Dendritic cell treated with granulocyte-macrophage colony-stimulating factor and Interleukin-4, amounts not matched to agents 40 ng/mL and 50 ng/mL, for 4 days (primary cell): Measurements from ENCODE around the gene SLC7A5.
"Not testable (repeated sequence)": the region's sequence is repeated elsewhere in the genome, so short reads cannot be mapped to it uniquely, and the experiment has no call there.

Experiments
- H3K27ac Mint-ChIP-seq: one replicate; pipeline ENCODE4 v1.8.0; 2022; ENCODE audit warnings: mild to moderate bottlenecking, mixed read lengths
- H3K27me3 Mint-ChIP-seq: one replicate; pipeline ENCODE4 v1.8.0; 2022; ENCODE audit warnings: mild to moderate bottlenecking, mixed read lengths
- H3K36me3 Mint-ChIP-seq: one replicate; pipeline ENCODE4 v1.8.0; 2022; ENCODE audit warnings: low read depth, mixed read lengths
- H3K4me1 Mint-ChIP-seq: one replicate; pipeline ENCODE4 v1.8.0; 2022; ENCODE audit warnings: low read depth, mixed read lengths
- H3K4me3 Mint-ChIP-seq: one replicate; pipeline ENCODE4 v1.8.0; 2022; ENCODE audit warnings: mild to moderate bottlenecking, moderate library complexity, mixed read lengths
- H3K9me3 Mint-ChIP-seq: one replicate; pipeline ENCODE4 v1.8.0; 2022; ENCODE audit warnings: mixed read lengths
- intact Hi-C: fragments of 100-400 bp; cut with micrococcal nuclease; formaldehyde crosslinking; loops from one replicate; pipeline ENCODE4 v1.15.0; 2022

Gene SLC7A5

DNA sequence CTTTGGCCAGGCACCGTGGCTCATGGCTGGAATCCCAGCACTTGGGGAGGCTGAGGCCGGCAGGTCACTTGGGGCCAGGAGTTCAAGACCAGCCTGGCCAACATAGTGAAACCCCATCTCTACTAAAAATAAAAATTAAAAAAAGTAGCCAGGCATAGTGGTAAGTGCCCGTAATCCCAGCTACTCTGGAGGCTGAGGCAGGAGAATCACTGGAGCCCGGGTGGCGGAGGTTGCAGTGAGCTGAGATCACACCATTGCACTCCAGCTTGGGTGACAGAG lies 43.5 kb downstream of the SLC7A5 start:
- Mint-ChIP-seq H3K36me3 (peaks cover 15% of the 10 kb centered on the region), H3K27me3 (peaks cover 23% of the 10 kb centered on the region)
- H3K9me3 Mint-ChIP-seq, H3K4me1 Mint-ChIP-seq, intact Hi-C loops, H3K27ac Mint-ChIP-seq, H3K4me3 Mint-ChIP-seq: not testable (repeated sequence)

DNA sequence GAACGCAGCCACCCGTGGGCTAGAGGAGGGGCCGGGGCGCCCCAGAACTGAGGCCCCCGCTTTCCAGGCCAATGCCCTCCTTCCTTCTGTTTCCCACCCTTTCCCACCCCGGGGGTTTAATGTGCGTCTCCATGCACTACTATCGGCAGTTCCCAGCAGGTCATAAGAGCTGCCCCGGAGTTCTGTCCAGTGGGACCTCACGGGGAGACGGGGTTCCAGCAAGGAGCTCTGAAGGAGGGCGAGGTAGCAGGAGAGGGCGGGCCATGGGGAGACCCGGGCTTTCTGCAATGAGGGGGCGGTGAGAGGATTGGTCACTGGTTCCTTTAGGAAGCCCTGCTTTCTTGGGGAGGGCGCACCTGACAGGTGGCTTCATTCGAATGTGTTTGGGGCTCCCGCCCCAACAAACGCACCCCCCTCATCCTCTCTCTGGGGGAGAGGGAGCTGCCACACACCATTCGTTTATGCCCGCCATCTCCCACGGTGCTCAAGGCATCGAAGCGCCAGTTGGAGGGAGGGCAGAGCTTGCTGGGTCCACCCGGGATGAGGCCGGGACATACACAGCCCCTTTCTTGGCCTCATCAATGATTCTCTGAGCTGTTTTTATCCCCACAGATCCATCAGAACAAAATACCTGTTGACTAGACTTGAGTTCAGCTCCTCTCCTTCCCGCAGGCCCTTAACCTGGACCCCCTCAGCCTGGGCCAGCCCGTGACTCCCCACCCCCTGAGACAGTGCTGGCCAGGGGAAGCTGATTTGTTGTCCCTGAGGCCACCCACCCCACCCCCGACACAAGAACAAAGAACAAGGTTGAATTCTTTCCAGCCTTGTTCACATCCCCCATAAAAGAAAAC lies 44.1 kb downstream of the SLC7A5 start:
- no peak overlapping the region for H3K4me3 Mint-ChIP-seq
- H3K27me3 Mint-ChIP-seq = peaks cover 23% of the 10 kb centered on the region
- H3K4me1 Mint-ChIP-seq = peaks cover 5% of the 10 kb centered on the region
- H3K36me3 Mint-ChIP-seq = peaks cover 9% of the 10 kb centered on the region
- intact Hi-C loops = no loop called here
- no peaks in the 10 kb centered on the region for H3K9me3 Mint-ChIP-seq
- no peak overlapping the region for H3K27ac Mint-ChIP-seq

DNA sequence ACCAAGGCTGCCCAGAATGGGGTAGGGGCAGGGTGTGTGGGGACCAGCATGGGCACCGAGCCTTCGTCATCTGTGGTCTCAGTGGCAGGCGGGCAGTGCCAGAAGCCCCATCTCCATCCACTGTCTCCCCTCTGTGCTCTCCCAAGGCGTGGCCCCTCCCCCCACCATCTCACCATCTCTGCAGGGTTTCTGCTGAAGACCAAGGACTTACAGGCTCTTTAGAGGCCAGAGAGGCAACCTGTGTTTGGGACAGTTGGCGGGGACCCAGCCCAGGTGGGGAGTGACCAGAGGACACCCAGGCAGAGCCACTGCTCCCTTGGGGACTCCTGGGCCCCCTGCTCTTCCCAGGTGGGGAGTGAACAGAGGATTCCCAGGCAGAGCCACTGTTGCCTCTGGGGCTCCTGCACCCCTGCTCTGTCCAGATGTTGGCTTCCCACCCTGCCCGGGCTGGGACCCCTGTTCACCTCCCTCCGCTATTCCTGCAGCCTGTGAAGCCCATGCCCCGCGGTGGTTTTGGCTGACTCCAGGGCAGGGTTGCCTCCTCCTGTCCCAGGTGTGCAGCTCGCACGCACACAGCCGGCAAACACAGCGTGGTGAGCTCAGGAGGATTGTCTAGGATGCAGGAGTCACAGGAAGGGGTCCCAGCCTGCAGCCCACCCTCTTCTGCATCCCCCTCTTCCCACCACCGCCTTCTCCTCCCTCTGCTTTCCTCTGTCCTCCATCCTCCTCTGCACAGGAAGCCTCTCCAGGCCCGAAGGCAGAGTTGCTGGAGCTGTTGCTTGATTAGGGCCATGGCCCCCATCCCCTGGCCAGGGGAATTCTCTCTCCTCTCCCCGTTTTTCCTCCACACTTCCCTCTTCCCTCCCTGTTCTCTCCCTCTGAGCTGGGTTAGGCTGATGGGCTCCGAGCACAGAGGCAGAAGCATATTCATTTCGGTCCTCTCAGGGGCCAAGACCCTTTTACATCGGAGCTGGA lies 45.0 kb downstream of the SLC7A5 start:
- peaks cover 5% of the 10 kb centered on the region for H3K4me1 Mint-ChIP-seq
- H3K9me3 Mint-ChIP-seq = no peaks in the 10 kb centered on the region
- H3K36me3 Mint-ChIP-seq = peaks cover under 1% of the 10 kb centered on the region
- peaks cover 23% of the 10 kb centered on the region for H3K27me3 Mint-ChIP-seq
- intact Hi-C loops = no loop called here
- H3K4me3 Mint-ChIP-seq = no peak overlapping the region
- H3K27ac Mint-ChIP-seq = no peak overlapping the region

DNA sequence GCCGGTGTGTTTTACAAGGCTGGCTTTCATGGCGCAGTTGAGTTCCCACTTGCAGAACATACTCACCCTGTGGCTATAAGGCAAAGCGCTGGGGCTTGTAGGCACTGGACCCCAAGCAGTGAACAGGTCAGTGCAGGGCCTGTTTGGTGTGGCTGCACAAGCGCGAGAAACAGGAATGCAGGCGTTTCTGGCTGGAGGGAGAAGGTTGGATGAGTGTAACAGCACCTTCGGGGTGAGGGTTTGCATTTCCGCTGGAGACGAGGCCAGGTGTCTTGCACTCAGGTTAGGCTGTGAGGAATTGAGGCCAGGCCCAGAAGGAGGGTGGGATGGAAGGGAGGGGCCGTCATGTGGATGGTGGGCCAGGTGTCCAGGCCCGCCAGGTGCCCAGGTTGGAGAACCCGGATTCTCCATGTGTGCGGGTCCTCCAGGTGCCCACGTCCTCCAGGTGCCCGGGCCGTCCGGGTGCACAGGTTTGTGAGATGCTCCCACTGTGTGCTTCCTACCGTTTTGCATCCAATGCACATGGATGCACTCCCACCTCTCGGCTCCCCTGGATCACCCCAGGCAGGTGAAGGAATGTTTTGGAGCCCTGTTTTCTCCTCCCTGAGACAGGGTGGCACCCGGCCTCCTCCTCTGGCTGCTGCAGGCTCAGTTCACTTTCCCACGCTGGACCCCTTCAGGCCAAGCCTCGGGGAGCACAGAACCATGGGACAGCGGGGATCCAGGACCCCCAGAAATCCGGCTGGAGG lies 46.0 kb downstream of the SLC7A5 start:
- Mint-ChIP-seq H3K4me1 (peaks cover 5% of the 10 kb centered on the region), H3K36me3 (no peaks in the 10 kb centered on the region), H3K27ac (no peak overlapping the region), H3K9me3 (peaks cover 8% of the 10 kb centered on the region), H3K4me3 (no peak overlapping the region), H3K27me3 (peaks cover 24% of the 10 kb centered on the region)
- intact Hi-C loops = no loop called here

DNA sequence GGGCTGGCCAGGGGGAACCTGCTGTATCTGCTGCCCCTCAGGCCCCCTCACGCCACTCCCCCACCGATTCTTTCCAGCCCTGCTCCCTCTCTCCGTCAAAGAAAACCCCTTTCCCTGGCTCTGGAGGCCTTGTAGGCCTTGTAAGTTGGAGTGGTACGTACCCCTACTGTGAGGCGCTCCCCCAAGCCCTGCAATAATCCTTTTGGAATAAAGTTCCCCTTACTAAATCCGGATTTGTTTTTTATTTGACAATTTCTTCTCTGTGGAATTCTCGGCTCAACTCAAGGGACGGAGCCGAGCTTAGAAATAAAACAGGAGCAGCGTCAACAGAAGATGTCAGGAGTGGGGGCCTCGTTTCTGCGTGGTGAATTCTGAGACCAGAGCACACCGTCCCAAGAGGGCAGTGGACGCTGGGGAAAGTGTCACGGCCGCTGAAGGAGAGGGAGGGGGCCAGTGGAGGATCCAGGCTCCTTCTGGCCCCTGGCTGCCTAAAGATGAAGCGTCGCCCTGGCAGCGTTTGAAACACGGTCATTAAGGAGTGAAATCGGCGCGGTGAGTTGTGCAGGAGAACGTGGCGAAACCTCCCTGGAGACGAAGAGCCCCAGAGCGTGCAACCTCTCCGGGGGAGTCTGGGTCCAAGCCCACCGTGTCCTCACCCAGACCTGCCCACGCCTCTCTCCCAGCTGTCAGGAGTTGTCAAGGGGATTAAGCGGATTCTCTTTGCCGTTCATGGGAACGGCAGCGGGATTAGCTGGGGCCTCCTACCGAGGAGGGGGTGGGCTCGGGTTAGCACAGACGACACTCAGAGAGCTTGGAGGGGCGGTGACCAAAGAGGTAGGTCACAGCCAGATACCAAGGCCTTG lies 47.0 kb downstream of the SLC7A5 start:
- intact Hi-C loops = no loop called here
- Mint-ChIP-seq H3K27ac (no peak overlapping the region), H3K4me1 (peaks cover 5% of the 10 kb centered on the region), H3K9me3 (peaks cover 18% of the 10 kb centered on the region), H3K27me3 (peaks cover 24% of the 10 kb centered on the region), H3K4me3 (no peak overlapping the region), H3K36me3 (peaks cover 6% of the 10 kb centered on the region)

DNA sequence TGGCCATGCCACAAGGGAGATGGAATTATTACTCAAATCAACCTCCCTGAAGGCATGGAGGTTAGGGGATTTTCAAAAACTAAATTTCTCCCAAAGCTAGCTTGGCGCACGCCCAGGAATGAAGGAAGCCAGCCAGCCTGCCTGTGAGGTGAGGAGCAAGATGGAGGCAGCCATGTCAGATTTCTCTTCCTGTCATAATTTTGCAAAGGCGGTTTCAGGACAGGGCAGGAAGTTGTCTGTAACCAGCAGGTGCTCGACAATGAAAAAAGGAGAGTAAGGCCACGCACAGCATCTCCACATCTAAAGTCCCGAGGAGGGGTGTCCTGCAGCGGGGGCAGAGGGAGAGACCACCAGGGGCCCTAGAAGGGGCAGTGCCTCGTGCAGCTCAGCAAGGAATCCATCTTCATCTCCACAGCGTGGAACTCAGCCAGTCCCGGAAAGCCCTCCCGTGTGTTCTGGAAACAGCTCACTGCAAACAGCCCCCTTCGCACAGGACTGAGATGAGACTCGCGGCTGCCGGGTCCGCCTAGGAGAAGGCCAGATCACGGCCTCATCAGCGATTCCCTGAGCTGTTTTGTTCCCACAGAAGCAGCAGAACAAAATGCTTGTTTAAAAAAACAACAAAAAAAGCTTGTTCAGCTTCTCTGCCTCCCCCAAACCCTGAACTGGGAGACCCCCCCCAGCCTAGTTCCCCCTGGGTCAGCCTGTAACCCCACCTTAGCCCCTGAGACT lies 47.8 kb downstream of the SLC7A5 start:
- Mint-ChIP-seq H3K36me3 (peaks cover 6% of the 10 kb centered on the region), H3K27ac (no peak overlapping the region), H3K4me3 (no peak overlapping the region), H3K27me3 (peaks cover 22% of the 10 kb centered on the region), H3K9me3 (peaks cover 26% of the 10 kb centered on the region), H3K4me1 (peaks cover 5% of the 10 kb centered on the region)
- intact Hi-C loops = no loop called here

DNA sequence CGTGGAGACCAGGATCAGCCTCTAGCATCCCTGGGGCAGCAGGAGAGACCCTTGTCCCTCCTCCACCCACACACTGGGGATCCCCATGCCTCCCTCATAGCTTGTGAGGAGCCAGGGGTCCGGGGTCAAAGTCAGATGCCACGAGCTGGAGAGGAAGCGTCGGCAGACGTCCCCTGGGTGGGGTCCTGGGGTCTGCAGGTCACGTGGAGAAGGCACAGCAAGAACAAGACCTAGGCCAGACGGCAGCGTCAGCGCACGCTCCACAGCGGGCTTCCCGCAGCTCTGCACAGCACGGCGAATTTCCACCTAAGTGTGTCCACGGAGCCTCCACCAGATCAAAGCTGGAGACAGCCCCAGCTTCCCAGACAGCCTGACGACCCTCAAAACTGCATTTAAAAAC lies 49.3 kb downstream of the SLC7A5 start:
- intact Hi-C loops = no loop called here
- peaks cover 30% of the 10 kb centered on the region for H3K9me3 Mint-ChIP-seq
- peaks cover 23% of the 10 kb centered on the region for H3K27me3 Mint-ChIP-seq
- H3K36me3 Mint-ChIP-seq = peaks cover 6% of the 10 kb centered on the region
- peaks cover 15% of the 10 kb centered on the region for H3K4me1 Mint-ChIP-seq
- H3K27ac Mint-ChIP-seq = no peak overlapping the region
- no peak overlapping the region for H3K4me3 Mint-ChIP-seq

DNA sequence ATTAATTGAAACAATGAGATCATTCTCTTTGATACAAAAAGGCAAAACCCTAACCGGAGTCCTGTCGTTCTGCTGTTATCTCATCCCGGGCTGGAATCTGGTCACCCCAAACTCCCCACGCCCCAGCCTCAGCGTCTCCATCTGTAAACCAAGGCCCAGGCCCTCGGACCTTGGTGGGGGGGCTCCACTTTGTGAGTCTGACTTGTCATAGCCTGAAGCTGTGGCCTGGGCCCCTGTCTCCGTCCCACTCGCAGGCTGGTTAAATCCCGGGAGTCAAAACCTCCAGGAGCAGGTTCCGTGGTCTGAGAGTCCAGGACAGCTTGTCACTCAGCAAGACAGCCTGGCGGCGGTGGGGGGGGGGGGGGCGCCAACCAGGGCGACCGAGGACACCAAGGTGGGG lies 50.0 kb downstream of the SLC7A5 start:
- peaks cover 16% of the 10 kb centered on the region for H3K27me3 Mint-ChIP-seq
- intact Hi-C loops = no loop called here
- H3K27ac Mint-ChIP-seq = no peak overlapping the region
- H3K9me3 Mint-ChIP-seq = peaks cover 30% of the 10 kb centered on the region
- H3K36me3 Mint-ChIP-seq = peaks cover 6% of the 10 kb centered on the region
- peaks cover 15% of the 10 kb centered on the region for H3K4me1 Mint-ChIP-seq
- H3K4me3 Mint-ChIP-seq = no peak overlapping the region

DNA sequence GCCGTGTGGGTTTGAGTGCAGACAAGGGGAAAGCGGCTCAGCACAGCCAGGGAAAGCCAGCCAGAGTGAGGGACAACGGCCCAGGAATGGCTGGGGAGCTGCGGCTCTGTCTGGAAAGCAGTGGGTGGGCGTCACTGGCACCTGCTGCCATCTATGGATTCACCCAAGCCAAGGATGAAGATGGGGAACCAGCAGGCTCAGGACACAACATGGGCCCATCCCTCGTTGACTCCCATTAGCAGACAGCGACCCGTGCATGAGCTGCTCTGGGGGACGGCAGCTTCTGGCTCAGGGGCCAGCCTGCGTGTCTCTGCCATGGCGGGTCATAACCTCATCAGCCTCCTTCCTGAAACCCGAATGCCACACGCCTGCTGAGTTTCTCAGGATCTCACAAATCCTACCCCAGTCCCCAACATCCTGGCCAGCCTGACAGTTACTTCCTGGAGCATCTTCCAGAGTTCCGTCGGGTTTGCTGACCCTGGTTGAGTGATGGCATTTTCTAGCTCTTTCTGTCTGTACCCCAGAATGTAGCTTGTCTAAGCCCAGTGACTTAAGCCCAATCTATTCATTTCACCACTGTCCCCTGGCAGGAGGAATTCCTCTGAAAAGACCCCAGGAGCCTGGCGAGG lies 50.7 kb downstream of the SLC7A5 start:
- Mint-ChIP-seq H3K36me3 (peaks cover 6% of the 10 kb centered on the region), H3K9me3 (peaks cover 30% of the 10 kb centered on the region), H3K27me3 (peaks cover 13% of the 10 kb centered on the region), H3K4me1 (peaks cover 15% of the 10 kb centered on the region), H3K4me3 (no peak overlapping the region), H3K27ac (no peak overlapping the region)
- intact Hi-C loops = no loop called here

DNA sequence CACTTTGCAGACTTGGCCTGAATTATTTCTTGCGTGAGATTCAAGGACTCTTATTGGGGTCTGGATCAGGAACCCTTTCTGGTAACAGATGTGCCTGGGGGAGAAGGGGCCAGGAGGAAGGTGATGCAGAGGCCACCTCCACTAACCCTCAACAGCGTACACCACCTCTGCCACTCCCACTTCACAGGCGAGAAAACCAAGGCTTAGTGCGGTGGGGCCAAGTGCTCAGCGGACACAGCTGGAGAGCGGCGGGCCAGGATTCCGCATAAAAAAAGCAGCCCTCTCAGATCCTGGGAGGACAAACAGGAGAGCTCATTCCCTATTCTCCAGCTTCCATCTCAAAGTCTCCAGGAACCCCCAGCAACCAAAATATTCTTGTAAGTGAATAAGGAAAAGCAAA lies 51.4 kb downstream of the SLC7A5 start:
- H3K36me3 Mint-ChIP-seq = peaks cover 6% of the 10 kb centered on the region
- peaks cover 13% of the 10 kb centered on the region for H3K27me3 Mint-ChIP-seq

DNA sequence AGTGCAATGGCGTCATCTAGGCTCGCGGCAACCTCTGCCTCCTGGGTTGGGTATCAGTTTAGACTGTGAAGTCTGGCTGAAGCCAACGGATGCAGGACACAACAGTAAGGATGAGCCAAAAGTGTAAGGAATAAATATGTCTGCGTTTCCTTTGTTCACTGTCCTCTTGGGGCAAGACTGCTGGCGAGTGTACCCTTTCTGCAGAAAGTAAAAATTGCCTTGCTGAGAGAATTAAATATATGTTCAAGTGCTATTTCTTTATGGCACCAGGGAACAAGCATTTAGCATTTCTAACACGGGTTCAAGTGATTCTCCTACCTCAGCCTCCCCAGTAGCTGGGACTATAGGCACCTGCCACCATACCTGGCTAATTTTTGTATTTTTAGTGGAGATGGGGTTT lies 51.9 kb downstream of the SLC7A5 start:
- Mint-ChIP-seq H3K4me1 (peaks cover 15% of the 10 kb centered on the region), H3K27me3 (peaks cover 12% of the 10 kb centered on the region), H3K9me3 (peaks cover 30% of the 10 kb centered on the region)
- H3K36me3 Mint-ChIP-seq, H3K4me3 Mint-ChIP-seq, H3K27ac Mint-ChIP-seq, intact Hi-C loops: not testable (repeated sequence)

More for the DNA sequence above, 51.4 kb downstream of the SLC7A5 start:
- Mint-ChIP-seq H3K9me3 (peaks cover 30% of the 10 kb centered on the region), H3K4me3 (no peak overlapping the region), H3K27ac (no peak overlapping the region), H3K4me1 (peaks cover 15% of the 10 kb centered on the region)
- intact Hi-C loops = no loop called here

DNA sequence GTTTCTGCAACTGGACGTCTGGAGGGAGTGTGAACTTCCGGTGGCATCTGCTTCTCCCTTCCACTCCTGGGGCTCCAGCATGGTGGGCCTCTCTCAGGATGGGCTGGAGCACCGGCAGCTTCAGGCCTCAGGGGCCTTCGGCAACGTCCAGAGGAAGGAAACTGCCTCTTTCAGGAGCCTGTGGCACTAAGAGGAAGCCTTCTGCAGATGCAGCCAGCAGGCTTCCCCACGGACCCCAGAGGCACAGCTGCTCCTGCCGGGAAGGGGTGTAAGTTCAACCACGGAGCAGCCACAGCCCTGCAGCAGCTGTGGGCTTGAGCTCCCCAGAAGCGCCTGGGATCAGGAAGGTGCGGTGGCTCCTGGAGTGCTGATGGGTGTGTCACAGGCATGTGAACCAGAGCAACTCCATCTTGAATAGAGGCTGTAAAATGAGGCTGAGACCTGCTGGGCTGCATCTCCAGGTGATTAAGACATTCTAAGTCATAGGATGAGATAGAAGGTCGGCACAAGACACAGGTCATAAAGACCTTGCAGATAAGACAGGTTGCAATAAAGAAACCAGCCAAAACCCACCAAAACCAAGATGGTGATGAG lies 52.7 kb downstream of the SLC7A5 start:
- Mint-ChIP-seq H3K9me3 (peaks cover 30% of the 10 kb centered on the region), H3K27me3 (peaks cover 7% of the 10 kb centered on the region), H3K4me3 (no peak overlapping the region), H3K4me1 (peaks cover 14% of the 10 kb centered on the region), H3K27ac (no peak overlapping the region), H3K36me3 (peaks cover 6% of the 10 kb centered on the region)
- intact Hi-C loops = no loop called here
